Endothelial cell of umbilical vein (primary cell): ENCODE data around the gene C7. TPM values are rescaled to one million over a fixed set of nuclear protein-coding genes. Genes with fewer than 3 reads are reported as not detected.

Experiments
- BruUV-seq: library from RNA; stranded (reverse); fragments of 400-500 nt; replicated peaks from 2 replicates; lab custom pipeline; 2021; lab: Mats Ljungman, UMichigan
- CTCF ChIA-PET: fragments of 300-600, 350-600 bp; sonication (Branson Sonifier 250); formaldehyde crosslinking; loops from one replicate; lab custom pipeline; 2021; ENCODE audit warnings: antibody characterized with exemption, inconsistent platforms; lab: Charles Lee
- POLR2A ChIA-PET: fragments of 300-600, 350-600 bp; sonication (Branson Sonifier 250); formaldehyde crosslinking; loops from one replicate; lab custom pipeline; 2021; ENCODE audit warnings: antibody characterized with exemption, inconsistent platforms; lab: Charles Lee
- DNase-seq: peaks from one replicate; pipeline ENCODE4 v3.0.0-alpha.2; 2011; ENCODE audit warnings: low read depth, low spot score
- FAIRE-seq: peaks from 2 replicates; lab custom pipeline; 2011; peaks lifted over from hg19 to GRCh38; lab: Jason Lieb, UNC
- H2AFZ ChIP-seq: 2 replicates; pipeline ENCODE4 v1.6.0; 2012; ENCODE audit warnings: low read depth, low read length, control low read depth, inconsistent platforms
- H3K27ac ChIP-seq: 2 replicates; pipeline ENCODE4 v1.5.1; 2011; ENCODE audit warnings: low read depth, mild to moderate bottlenecking, control low read depth, low read length, moderate library complexity; ENCODE audit not compliant: insufficient read depth
- H3K27me3 ChIP-seq, 2 experiments: 2 replicates each; pipeline versions ENCODE4 v1.6.0 to v1.6.1; 2011; ENCODE audit warnings: low read length in 2 of 2, mixed read lengths in 1 of 2; ENCODE audit not compliant: control insufficient read depth in 2 of 2, insufficient read depth in 2 of 2
- H3K36me3 ChIP-seq, 2 experiments: 2 replicates in 1 of 2; 3 replicates in 1 of 2; pipeline ENCODE4 v1.5.1; 2011; ENCODE audit warnings: low read length in 2 of 2, mild to moderate bottlenecking in 1 of 2, moderate library complexity in 1 of 2; ENCODE audit not compliant: control insufficient read depth in 2 of 2, insufficient read depth in 2 of 2; ENCODE audit errors: extremely low read depth in 1 of 2
- H3K4me1 ChIP-seq: 3 replicates; pipeline ENCODE4 v1.5.1; 2011; ENCODE audit warnings: mild to moderate bottlenecking, low read length; ENCODE audit not compliant: control insufficient read depth, insufficient read depth; ENCODE audit errors: extremely low read depth
- H3K4me2 ChIP-seq: 2 replicates; pipeline ENCODE4 v1.6.1; 2011; ENCODE audit warnings: low read length, control low read depth, mixed read lengths; ENCODE audit not compliant: insufficient read depth
- H3K4me3 ChIP-seq, 3 experiments: fragments of 200-600 bp in 1 of 3; sonication (generic), shearing (Covaris generic) in 1 of 3; replicated peaks in 1 of 3; 2 replicates each; pipeline ENCODE4 v1.5.1; 2011 to 2016; ENCODE audit warnings: control low read depth in 3 of 3, low read length in 3 of 3, mild to moderate bottlenecking in 2 of 3, inconsistent platforms in 1 of 3, low read depth in 1 of 3, moderate library complexity in 1 of 3; ENCODE audit not compliant: insufficient read depth in 1 of 3
- H3K79me2 ChIP-seq: 2 replicates; pipeline ENCODE4 v1.6.0; 2012; ENCODE audit warnings: low read length, inconsistent platforms; ENCODE audit not compliant: control insufficient read depth, insufficient read depth
- H3K9ac ChIP-seq: replicated peaks from 2 replicates; pipeline ENCODE3; 2011; ENCODE audit warnings: low read length, control low read depth; ENCODE audit not compliant: insufficient read depth; ENCODE audit errors: extremely low read depth
- H3K9me1 ChIP-seq: replicated peaks from 3 replicates; pipeline ENCODE4 v1.6.0; 2011; ENCODE audit warnings: mild to moderate bottlenecking, low read length; ENCODE audit not compliant: control insufficient read depth, insufficient read depth; ENCODE audit errors: extremely low read depth
- H3K9me3 ChIP-seq: replicated peaks from 2 replicates; pipeline ENCODE4 v1.5.1; 2012; ENCODE audit warnings: low read length, inconsistent platforms; ENCODE audit not compliant: control insufficient read depth, insufficient read depth
- H4K20me1 ChIP-seq: replicated peaks from 2 replicates; pipeline ENCODE3; 2011; ENCODE audit warnings: mild to moderate bottlenecking, low read length; ENCODE audit not compliant: control insufficient read depth, insufficient read depth; ENCODE audit errors: extremely low read depth
- EZH2 ChIP-seq: IDR thresholded peaks from 2 replicates; pipeline ENCODE4 v1.6.1; 2012; ENCODE audit warnings: borderline replicate concordance, low read depth, mild to moderate bottlenecking, moderate library complexity, low read length, inconsistent platforms; ENCODE audit not compliant: severe bottlenecking
- FOS ChIP-seq: IDR thresholded peaks from 2 replicates; pipeline ENCODE4 v1.6.1; 2011; ENCODE audit warnings: mild to moderate bottlenecking, low read length, moderate library complexity, borderline replicate concordance; ENCODE audit not compliant: insufficient read depth
- GATA2 ChIP-seq: IDR thresholded peaks from 2 replicates; pipeline ENCODE4 v1.7.0; 2011; ENCODE audit warnings: low read depth, mild to moderate bottlenecking, moderate library complexity, mixed read lengths, low read length; ENCODE audit not compliant: insufficient read length, insufficient read depth
- JUN ChIP-seq: IDR thresholded peaks from 2 replicates; pipeline ENCODE4 v1.6.1; 2011; ENCODE audit warnings: borderline replicate concordance, low read depth; ENCODE audit not compliant: insufficient read length, insufficient read depth
- MYC ChIP-seq: IDR thresholded peaks from one replicate; pipeline ENCODE4 v1.6.1; 2011; ENCODE audit warnings: mild to moderate bottlenecking, low read depth, low read length
- POLR2A ChIP-seq: IDR thresholded peaks from 2 replicates; pipeline ENCODE4 v1.6.1; 2012; ENCODE audit warnings: low read depth, mild to moderate bottlenecking, control low read depth, low read length
- POLR2AphosphoS5 ChIP-seq: IDR thresholded peaks from 2 replicates; pipeline ENCODE4 v1.6.1; 2012; ENCODE audit warnings: low read depth, mild to moderate bottlenecking, control low read depth, low read length, moderate library complexity; ENCODE audit not compliant: insufficient read depth
- dilution Hi-C: fragments of 300-500 bp; cut with MboI; formaldehyde crosslinking; loops from one replicate; pipeline ENCODE4 v1.15.0; 2019; ENCODE audit warnings: low sequenced_read_pairs; ENCODE audit not compliant: extremely low pct_ligation_motif_present
- intact Hi-C: fragments of 100-400 bp; cut with micrococcal nuclease; formaldehyde crosslinking; loops from one replicate; pipeline ENCODE4 v1.10.0; 2022
- polyA plus RNA-seq, 4 experiments: library from polyadenylated mRNA; depleted of rRNA in 3 of 4; stranded (reverse) in 3 of 4; unstranded in 1 of 4; fragments of >200 nt; gene quantifications; 2 replicates each; pipeline versions ENCODE4 v1.2.1 to v1.2.3, GENCODE V29; 2011 to 2012; ENCODE audit warnings: missing spikeins in 1 of 4
- total RNA-seq: library from RNA; stranded (reverse); gene quantifications from 2 replicates; pipeline ENCODE4 v1.2.3, GENCODE V29; 2021
- TF ChIP-seq, protein P1 (sequence below), 2 donors: IDR thresholded peaks; 1 replicate in 1 of 2; 2 replicates in 1 of 2; pipeline ENCODE4 v1.5.1; 2011; ENCODE audit warnings: low read length in 2 of 2, mild to moderate bottlenecking in 2 of 2, moderate library complexity in 2 of 2, control low read depth in 1 of 2, inconsistent platforms in 1 of 2, low read depth in 1 of 2; ENCODE audit not compliant: insufficient read depth in 1 of 2; ENCODE audit errors: extremely low read depth in 1 of 2
- TF ChIP-seq, protein P2 (sequence below): IDR thresholded peaks from 2 replicates; pipeline ENCODE4 v1.6.1; 2011; ENCODE audit not compliant: insufficient read depth, insufficient read length

The C7 gene
- total and polyA plus RNA-seq, 2 donors (not counting 3 experiments of a cell fraction or from before 2014, with no cell fraction given), result 0.08 to 0.29 TPM

GRCh38 chr5:40939753-40940152, 30.5 kb downstream of the C7 start:
- Histone ChIP-seq H3K9ac (no peak overlapping the region), H3K36me3 (no peaks in the 10 kb centered on the region), H3K27me3 (no peaks in the 10 kb centered on the region), H3K27ac (no peak overlapping the region), H3K4me1 (no peaks in the 10 kb centered on the region), H3K4me3 (no peak overlapping the region), H4K20me1 (no peaks in the 10 kb centered on the region), H3K9me1 (no peaks in the 10 kb centered on the region), H3K79me2 (no peaks in the 10 kb centered on the region), H3K9me3 (no peaks in the 10 kb centered on the region), H2AFZ (no peak overlapping the region), H3K4me2 (no peak overlapping the region)
- dilution Hi-C loops, result no loop called here
- POLR2A ChIA-PET, result no interaction called here
- CTCF ChIA-PET, result interaction anchor here (1.3 kb wide), 1 partner anchor 35 kb away, joined by 5 read pairs; no protein-coding TSS in a partner anchor
- intact Hi-C loops, result no loop called here
- DNase-seq, result no peak
- no TSS peak for BruUV-seq
- no peak for TF ChIP-seq POLR2AphosphoS5
- TF ChIP-seq GATA2, result no peak
- no peak for TF ChIP-seq POLR2A
- no peak for FAIRE-seq

DNA sequence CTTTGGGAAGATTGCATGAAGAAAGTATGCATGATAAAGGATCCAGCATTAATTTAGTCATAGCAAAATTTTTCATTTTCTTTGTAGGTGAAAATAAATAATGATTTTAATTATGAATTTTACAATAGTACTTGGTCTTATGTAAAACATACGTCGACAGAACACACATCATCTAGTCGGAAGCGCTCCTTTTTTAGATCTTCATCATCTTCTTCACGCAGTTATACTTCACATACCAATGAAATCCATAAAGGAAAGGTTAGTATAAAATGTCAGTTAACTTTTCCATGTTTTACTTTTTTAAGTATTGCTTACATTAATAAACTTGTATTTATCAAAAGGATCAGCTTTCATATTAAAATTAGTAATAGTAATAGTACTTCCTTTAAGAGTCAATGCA, 35.8 kb downstream of the C7 start:
- BruUV-seq, result no TSS peak
- Histone ChIP-seq H3K36me3 (no peaks in the 10 kb centered on the region), H3K79me2 (no peaks in the 10 kb centered on the region), H4K20me1 (no peaks in the 10 kb centered on the region), H3K9ac (no peak overlapping the region), H2AFZ (no peak overlapping the region), H3K27me3 (peaks cover 3 to 4% of the 10 kb centered on the region in 2 experiments), H3K9me3 (no peaks in the 10 kb centered on the region), H3K27ac (no peak overlapping the region), H3K4me1 (no peaks in the 10 kb centered on the region), H3K4me2 (no peak overlapping the region), H3K4me3 (no peak overlapping the region), H3K9me1 (no peaks in the 10 kb centered on the region)
- intact Hi-C loops, result no loop called here
- CTCF ChIA-PET, result interaction anchor here (1.5 kb wide), 1 partner anchor 11 kb away, joined by 4 read pairs; no protein-coding TSS in a partner anchor
- POLR2A ChIA-PET, result no interaction called here
- dilution Hi-C loops, result no loop called here
- no peak for FAIRE-seq
- TF ChIP-seq POLR2AphosphoS5 (no peak), MYC (no peak), POLR2A (no peak), EZH2 (no peak), JUN (no peak), FOS (no peak), GATA2 (no peak)
- TF ChIP-seq, protein P1, sequence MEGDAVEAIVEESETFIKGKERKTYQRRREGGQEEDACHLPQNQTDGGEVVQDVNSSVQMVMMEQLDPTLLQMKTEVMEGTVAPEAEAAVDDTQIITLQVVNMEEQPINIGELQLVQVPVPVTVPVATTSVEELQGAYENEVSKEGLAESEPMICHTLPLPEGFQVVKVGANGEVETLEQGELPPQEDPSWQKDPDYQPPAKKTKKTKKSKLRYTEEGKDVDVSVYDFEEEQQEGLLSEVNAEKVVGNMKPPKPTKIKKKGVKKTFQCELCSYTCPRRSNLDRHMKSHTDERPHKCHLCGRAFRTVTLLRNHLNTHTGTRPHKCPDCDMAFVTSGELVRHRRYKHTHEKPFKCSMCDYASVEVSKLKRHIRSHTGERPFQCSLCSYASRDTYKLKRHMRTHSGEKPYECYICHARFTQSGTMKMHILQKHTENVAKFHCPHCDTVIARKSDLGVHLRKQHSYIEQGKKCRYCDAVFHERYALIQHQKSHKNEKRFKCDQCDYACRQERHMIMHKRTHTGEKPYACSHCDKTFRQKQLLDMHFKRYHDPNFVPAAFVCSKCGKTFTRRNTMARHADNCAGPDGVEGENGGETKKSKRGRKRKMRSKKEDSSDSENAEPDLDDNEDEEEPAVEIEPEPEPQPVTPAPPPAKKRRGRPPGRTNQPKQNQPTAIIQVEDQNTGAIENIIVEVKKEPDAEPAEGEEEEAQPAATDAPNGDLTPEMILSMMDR (IDR thresholded peaks at IDR 0.05; ENCODE audit: extremely low read depth in 1 of 2, insufficient read depth in 1 of 2, low read depth in 1 of 2, low read length in 2 of 2), result no peak
- TF ChIP-seq, protein P2, sequence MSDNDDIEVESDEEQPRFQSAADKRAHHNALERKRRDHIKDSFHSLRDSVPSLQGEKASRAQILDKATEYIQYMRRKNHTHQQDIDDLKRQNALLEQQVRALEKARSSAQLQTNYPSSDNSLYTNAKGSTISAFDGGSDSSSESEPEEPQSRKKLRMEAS, result no peak
- DNase-seq, result no peak
